Measurements from ENCODE around the gene ORAI2. TPM values are rescaled to one million over a fixed set of nuclear protein-coding genes. Genes with fewer than 3 reads are reported as not detected.

ORAI2 gene
- total and polyA plus RNA-seq, 2 of the 13 experiments (the other 11 are each of a cell fraction or from before 2014, with no cell fraction given), result 3.0 to 6.0 TPM

DNA sequence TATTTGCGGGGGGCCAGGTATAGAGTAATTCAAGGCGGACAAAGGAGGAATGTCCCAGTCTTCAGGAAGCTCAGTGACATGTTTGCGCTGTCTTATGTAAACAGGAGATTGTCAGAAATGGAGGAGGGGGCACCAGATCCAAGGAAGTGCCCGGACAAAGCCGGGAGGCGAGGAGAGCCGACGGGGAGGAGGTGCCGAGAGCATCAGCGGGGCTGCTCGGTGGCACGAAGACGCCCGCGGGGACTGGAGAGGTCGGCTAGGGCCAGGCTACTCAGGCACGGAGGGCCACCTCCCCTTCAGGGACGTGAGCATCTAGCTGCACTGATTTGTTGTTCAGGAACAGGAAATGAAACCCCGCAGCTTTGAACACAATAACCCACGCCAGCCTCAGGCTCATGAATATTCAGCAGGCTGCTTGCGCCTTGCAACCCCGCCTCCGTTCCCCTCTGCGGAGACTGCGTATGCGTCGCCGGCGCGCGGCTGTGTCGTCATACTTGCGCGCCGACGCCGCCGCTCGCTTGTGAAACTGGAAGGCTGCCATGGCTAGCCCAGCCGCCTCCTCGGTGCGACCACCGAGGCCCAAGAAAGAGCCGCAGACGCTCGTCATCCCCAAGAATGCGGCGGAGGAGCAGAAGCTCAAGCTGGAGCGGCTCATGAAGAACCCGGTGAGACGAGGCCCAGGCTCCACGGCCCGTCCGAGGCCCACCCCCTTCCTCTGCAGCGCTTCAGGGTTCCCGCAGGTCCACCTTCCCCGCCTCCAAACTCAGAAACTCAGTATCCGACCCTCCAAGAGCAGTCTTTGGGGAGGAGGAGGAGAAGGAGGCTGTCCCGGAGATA is 37.3 kb upstream of the ORAI2 start, which contains the start of gene PRKRIP1 (continued):
- TF ChIP-seq, protein P1, sequence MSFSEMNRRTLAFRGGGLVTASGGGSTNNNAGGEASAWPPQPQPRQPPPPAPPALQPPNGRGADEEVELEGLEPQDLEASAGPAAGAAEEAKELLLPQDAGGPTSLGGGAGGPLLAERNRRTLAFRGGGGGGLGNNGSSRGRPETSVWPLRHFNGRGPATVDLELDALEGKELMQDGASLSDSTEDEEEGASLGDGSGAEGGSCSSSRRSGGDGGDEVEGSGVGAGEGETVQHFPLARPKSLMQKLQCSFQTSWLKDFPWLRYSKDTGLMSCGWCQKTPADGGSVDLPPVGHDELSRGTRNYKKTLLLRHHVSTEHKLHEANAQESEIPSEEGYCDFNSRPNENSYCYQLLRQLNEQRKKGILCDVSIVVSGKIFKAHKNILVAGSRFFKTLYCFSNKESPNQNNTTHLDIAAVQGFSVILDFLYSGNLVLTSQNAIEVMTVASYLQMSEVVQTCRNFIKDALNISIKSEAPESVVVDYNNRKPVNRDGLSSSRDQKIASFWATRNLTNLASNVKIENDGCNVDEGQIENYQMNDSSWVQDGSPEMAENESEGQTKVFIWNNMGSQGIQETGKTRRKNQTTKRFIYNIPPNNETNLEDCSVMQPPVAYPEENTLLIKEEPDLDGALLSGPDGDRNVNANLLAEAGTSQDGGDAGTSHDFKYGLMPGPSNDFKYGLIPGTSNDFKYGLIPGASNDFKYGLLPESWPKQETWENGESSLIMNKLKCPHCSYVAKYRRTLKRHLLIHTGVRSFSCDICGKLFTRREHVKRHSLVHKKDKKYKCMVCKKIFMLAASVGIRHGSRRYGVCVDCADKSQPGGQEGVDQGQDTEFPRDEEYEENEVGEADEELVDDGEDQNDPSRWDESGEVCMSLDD (CRISPR knock-in tag; IDR thresholded peaks at IDR 0.05; ENCODE audit: borderline replicate concordance), result no peak
- TF ChIP-seq SALL2 (CRISPR knock-in tag; IDR thresholded peaks at IDR 0.05) (peak; percentile 66), PITX1 (CRISPR knock-in tag; IDR thresholded peaks at IDR 0.05) (peak; percentile 16; the same call in 1 of the 2 replicates), ZNF670 (CRISPR knock-in tag; IDR thresholded peaks at IDR 0.05; ENCODE audit: borderline replicate concordance) (no peak), NR3C1 (CRISPR knock-in tag; IDR thresholded peaks at IDR 0.05) (no peak), ZNF3 (CRISPR knock-in tag; IDR thresholded peaks at IDR 0.05) (no peak), PHF20 (CRISPR knock-in tag; IDR thresholded peaks at IDR 0.05) (peak; percentile 83), ZNF12 (CRISPR knock-in tag; IDR thresholded peaks at IDR 0.05) (no peak), ZNF34 (CRISPR knock-in tag; IDR thresholded peaks at IDR 0.05; ENCODE audit: borderline replicate concordance) (no peak), GABPB1 (CRISPR knock-in tag; IDR thresholded peaks at IDR 0.05) (peak; percentile 79), ZNF841 (CRISPR knock-in tag; IDR thresholded peaks at IDR 0.05; ENCODE audit: borderline replicate concordance) (no peak), ZNF333 (CRISPR knock-in tag; IDR thresholded peaks at IDR 0.05; ENCODE audit: borderline replicate concordance) (no peak), KDM5B (CRISPR knock-in tag; IDR thresholded peaks at IDR 0.05; ENCODE audit: borderline replicate concordance) (peak; percentile 61; the same call in 1 of the 2 replicates), ZNF563 (CRISPR knock-in tag; IDR thresholded peaks at IDR 0.05) (no peak), CC2D1A (CRISPR knock-in tag; IDR thresholded peaks at IDR 0.05) (no peak), ZNF160 (CRISPR knock-in tag; IDR thresholded peaks at IDR 0.05) (no peak), EHMT2 (IDR thresholded peaks at IDR 0.05; ENCODE audit: borderline replicate concordance, low read depth, low read length) (no peak), ATF7-NPFF (CRISPR knock-in tag; IDR thresholded peaks at IDR 0.05; ENCODE audit: low read depth) (no peak; the same call in 1 of the 2 replicates), ZNF383 (CRISPR knock-in tag; IDR thresholded peaks at IDR 0.05; ENCODE audit: borderline replicate concordance) (peak; percentile 76; the same call in 1 of the 2 replicates)
- TF ChIP-seq, protein P2, sequence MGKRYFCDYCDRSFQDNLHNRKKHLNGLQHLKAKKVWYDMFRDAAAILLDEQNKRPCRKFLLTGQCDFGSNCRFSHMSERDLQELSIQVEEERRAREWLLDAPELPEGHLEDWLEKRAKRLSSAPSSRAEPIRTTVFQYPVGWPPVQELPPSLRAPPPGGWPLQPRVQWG (CRISPR knock-in tag; IDR thresholded peaks at IDR 0.05; ENCODE audit: borderline replicate concordance, low read depth), result 0 out of 2 replicates have a peak, but pooled peaks have one; percentile 52
- TF ChIP-seq, protein P3, sequence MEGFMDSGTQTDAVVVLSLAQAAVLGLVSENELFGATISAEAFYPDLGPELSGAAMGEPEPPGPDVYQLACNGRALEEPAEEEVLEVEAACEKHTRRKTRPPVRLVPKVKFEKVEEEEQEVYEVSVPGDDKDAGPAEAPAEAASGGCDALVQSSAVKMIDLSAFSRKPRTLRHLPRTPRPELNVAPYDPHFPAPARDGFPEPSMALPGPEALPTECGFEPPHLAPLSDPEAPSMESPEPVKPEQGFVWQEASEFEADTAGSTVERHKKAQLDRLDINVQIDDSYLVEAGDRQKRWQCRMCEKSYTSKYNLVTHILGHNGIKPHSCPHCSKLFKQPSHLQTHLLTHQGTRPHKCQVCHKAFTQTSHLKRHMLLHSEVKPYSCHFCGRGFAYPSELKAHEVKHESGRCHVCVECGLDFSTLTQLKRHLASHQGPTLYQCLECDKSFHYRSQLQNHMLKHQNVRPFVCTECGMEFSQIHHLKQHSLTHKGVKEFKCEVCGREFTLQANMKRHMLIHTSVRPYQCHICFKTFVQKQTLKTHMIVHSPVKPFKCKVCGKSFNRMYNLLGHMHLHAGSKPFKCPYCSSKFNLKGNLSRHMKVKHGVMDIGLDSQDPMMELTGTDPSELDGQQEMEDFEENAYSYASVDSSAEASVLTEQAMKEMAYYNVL (CRISPR knock-in tag; IDR thresholded peaks at IDR 0.05; ENCODE audit: borderline replicate concordance), result no peak
- TF ChIP-seq, protein P4, sequence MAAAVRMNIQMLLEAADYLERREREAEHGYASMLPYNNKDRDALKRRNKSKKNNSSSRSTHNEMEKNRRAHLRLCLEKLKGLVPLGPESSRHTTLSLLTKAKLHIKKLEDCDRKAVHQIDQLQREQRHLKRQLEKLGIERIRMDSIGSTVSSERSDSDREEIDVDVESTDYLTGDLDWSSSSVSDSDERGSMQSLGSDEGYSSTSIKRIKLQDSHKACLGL (CRISPR knock-in tag; IDR thresholded peaks at IDR 0.05), result peak; percentile 60
- TF ChIP-seq, protein P5, sequence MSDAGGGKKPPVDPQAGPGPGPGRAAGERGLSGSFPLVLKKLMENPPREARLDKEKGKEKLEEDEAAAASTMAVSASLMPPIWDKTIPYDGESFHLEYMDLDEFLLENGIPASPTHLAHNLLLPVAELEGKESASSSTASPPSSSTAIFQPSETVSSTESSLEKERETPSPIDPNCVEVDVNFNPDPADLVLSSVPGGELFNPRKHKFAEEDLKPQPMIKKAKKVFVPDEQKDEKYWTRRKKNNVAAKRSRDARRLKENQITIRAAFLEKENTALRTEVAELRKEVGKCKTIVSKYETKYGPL (CRISPR knock-in tag; IDR thresholded peaks at IDR 0.05), result no peak

All from HepG2 (cell line).